HG02885 (cell line): ENCODE data around the gene UBE2QL1.

Experiments
- ATAC-seq: cut with Tn5 transposase; IDR thresholded peaks from one replicate; pipeline ENCODE4 v1.9.1; 2021; ENCODE audit warnings: mild to moderate bottlenecking; ENCODE audit not compliant: unreplicated experiment, poor library complexity

Gene UBE2QL1

GRCh38 chr5:6424700-6425099 lies 24.0 kb upstream of the UBE2QL1 start:
- no peak for ATAC-seq

- ATAC-seq, result no peak
Measured at GRCh38 chr5:6427694-6428093, 21.0 kb upstream of the UBE2QL1 start.

GRCh38 chr5:6430418-6431028 lies 18.1 kb upstream of the UBE2QL1 start:
- no peak for ATAC-seq

- ATAC-seq, result no peak
Measured at GRCh38 chr5:6431214-6432195, 17.2 kb upstream of the UBE2QL1 start.

GRCh38 chr5:6432206-6432605 lies 16.5 kb upstream of the UBE2QL1 start:
- ATAC-seq, result no peak

- no peak for ATAC-seq
Measured at GRCh38 chr5:6434731-6435130, 13.9 kb upstream of the UBE2QL1 start.

GRCh38 chr5:6435356-6435755 lies 13.3 kb upstream of the UBE2QL1 start:
- no peak for ATAC-seq

GRCh38 chr5:6436715-6437331 lies 11.8 kb upstream of the UBE2QL1 start:
- peak; percentile 50 for ATAC-seq

- ATAC-seq, result no peak
Measured at GRCh38 chr5:6439588-6440550, 8.8 kb upstream of the UBE2QL1 start.

GRCh38 chr5:6442333-6442732 lies 6.3 kb upstream of the UBE2QL1 start:
- no peak for ATAC-seq

- no peak for ATAC-seq
Measured at GRCh38 chr5:6443326-6443725, 5.3 kb upstream of the UBE2QL1 start.

- ATAC-seq, result no peak
Measured at GRCh38 chr5:6446042-6446441, 2.6 kb upstream of the UBE2QL1 start.

GRCh38 chr5:6446626-6447309 lies 1.9 kb upstream of the UBE2QL1 start:
- ATAC-seq, result no peak

- ATAC-seq, result no peak
Measured at GRCh38 chr5:6447384-6448140, 1.1 kb upstream of the UBE2QL1 start.

GRCh38 chr5:6448141-6448491 lies 543 bp upstream of the UBE2QL1 start:
- no peak for ATAC-seq

- no peak for ATAC-seq
Measured at GRCh38 chr5:6449465-6450158, 953 bp downstream of the UBE2QL1 start.

GRCh38 chr5:6450319-6450833 lies 1.7 kb downstream of the UBE2QL1 start:
- no peak for ATAC-seq
